Measurements from ENCODE around the gene ZNF19. TPM values are rescaled to one million over a fixed set of nuclear protein-coding genes. Genes with fewer than 3 reads are reported as not detected.

The ZNF19 gene
- total and polyA plus RNA-seq, 3 experiments from 2014 or later = 1.5 to 3.1 (median 3.1) TPM

Other genes starting within 250 kb of the ZNF19 start
- gene CMTR2, start 199.9 kb downstream of the ZNF19 start, total RNA-seq = 10 to 100 TPM; 27.4 to 27.9 TPM
- 21.7 TPM for gene CMTR2, start 199.9 kb downstream of the ZNF19 start, polyA plus RNA-seq
- gene CALB2, start 130.6 kb downstream of the ZNF19 start, total RNA-seq = not detected
- gene CALB2, start 130.6 kb downstream of the ZNF19 start, polyA plus RNA-seq = not detected
- not detected for gene TLE7, start 47.3 kb downstream of the ZNF19 start, total RNA-seq
- gene TLE7, start 47.3 kb downstream of the ZNF19 start, polyA plus RNA-seq = not detected
- 1 to 10 TPM; 9.2 to 9.4 TPM for gene ZNF23, start 27.1 kb downstream of the ZNF19 start, total RNA-seq
- 8.2 TPM for gene ZNF23, start 27.1 kb downstream of the ZNF19 start, polyA plus RNA-seq
- not detected for gene CHST4, start 37.1 kb upstream of the ZNF19 start, total RNA-seq
- gene CHST4, start 37.1 kb upstream of the ZNF19 start, polyA plus RNA-seq = not detected
- gene TAT, start 87.8 kb upstream of the ZNF19 start, total RNA-seq = not detected
- 0.06 TPM for gene TAT, start 87.8 kb upstream of the ZNF19 start, polyA plus RNA-seq
- gene MARVELD3, start 136.9 kb upstream of the ZNF19 start, total RNA-seq = not detected
- gene MARVELD3, start 136.9 kb upstream of the ZNF19 start, polyA plus RNA-seq = not detected
- gene PHLPP2, start 235.4 kb upstream of the ZNF19 start, total RNA-seq = 10 to 100 TPM; 14.3 to 14.4 TPM
- gene PHLPP2, start 235.4 kb upstream of the ZNF19 start, polyA plus RNA-seq = 1.7 TPM

Data from CD8-positive, alpha-beta memory T cell (primary cell).